ENCODE results near the gene TMBIM6.

GRCh38 chr12:49748306-49748705, 6.9 kb downstream of the TMBIM6 start:
- no peak for TF ChIP-seq CTCF (IDR thresholded peaks at IDR 0.05)
- TF ChIP-seq POLR2A (IDR thresholded peaks at IDR 0.05), result no peak
